Stimulated activated CD4-positive, alpha-beta T cell treated with anti-CD3 and anti-CD28 coated beads, Interleukin-12 subunit alpha, Interleukin-12 subunit beta, amount 100 ng/mL, for 48 hours (primary cell): ENCODE results near the gene MYO3A.
"Not testable (repeated sequence)": the region's sequence is repeated elsewhere in the genome, so short reads cannot be mapped to it uniquely, and the experiment has no call there.

Experiments used
- DNase-seq, 3 donors: peaks; one replicate each; pipeline ENCODE4 v3.0.0-alpha.2; 2020; ENCODE audit warnings: low read depth in 2 of 3, low spot score in 1 of 3

The MYO3A gene

DNA sequence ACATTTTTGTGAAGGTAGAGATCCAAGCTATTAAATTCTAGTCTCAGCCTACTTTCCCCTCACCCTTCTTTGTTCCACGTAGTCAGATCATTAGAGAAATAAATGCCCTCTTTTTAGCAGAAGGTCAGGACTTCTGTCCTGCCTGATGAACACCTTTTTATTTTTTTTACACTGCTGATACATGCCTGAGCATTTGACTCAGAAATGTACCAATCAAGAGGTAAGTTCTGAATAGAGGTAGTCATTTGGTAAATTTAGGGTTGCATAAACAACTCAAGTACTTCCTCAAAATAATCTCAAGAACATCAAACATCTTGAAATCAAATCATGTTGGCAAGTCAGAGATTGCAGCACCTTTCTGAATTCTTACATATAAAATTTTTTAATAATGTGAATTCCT lies 133.7 kb downstream of the MYO3A start:
- DNase-seq, result no peak

DNA sequence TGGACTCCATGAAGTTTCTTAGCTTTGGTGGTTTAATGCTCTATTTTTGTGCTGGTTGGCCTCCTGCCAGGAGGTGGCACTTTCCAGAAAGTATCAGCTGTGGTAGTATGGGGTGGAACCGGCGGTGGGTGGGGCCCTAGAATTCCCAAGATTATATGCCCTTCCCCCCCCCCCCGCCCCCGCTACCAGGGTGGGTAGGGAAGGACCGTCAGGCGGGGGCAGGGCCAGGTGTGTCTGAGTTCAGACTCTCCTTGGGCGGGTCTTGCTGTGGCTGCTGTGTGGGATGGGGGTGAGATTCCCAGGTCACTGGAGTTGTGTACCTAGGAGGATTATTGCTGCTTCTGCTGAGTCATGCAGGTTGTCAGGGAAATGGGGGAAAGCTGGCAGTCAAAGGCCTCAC lies 146.9 kb downstream of the MYO3A start:
- not testable (repeated sequence) for DNase-seq

DNA sequence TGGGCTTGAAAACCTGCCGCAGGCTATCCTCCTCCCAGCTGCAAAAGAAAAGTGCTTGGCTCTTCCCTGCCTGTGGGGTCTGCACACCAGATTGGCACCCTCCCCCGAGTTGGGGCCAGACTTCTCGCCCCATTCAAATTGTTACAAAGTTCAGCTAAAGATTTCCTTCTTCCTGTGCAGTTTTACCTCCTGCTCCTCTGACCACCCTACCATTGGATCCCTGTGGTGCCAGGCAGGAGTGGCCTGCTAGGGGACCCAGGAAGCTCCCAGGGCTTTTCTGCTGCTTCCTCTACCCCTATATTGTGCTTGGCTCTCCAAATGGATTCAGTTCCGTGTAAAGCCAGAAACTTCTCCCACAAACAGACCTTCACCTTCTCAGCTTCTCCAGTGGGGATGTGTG lies 147.4 kb downstream of the MYO3A start:
- no peak for DNase-seq

GRCh38 chr10:26085549-26085948 lies 151.5 kb downstream of the MYO3A start:
- DNase-seq, result no peak

- DNase-seq, result no peak
Measured at GRCh38 chr10:26087666-26088065, 153.6 kb downstream of the MYO3A start.

- DNase-seq, result no peak
Measured at GRCh38 chr10:26090026-26090425, 156.0 kb downstream of the MYO3A start.

- no peak for DNase-seq
Measured at GRCh38 chr10:26090762-26091161, 156.7 kb downstream of the MYO3A start.

DNA sequence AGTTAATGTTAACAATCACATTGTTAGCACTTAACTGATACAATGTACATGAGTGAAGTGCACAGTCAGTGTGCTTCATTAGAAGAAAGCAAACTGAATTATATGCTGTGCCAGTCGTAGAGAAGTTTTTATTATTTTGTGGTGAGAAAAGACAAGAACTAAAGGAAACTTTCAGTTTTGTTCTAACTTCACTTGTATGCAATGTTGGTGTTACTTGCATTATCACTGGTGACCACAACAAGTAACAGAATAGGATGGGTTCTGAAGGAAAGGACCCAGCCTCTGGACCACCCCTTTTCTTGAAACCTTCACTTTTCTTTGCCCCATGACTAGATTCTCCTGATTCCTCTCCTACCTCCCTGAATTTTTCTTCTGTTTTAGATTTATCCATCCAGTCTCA lies 159.2 kb downstream of the MYO3A start:
- DNase-seq, result no peak

DNA sequence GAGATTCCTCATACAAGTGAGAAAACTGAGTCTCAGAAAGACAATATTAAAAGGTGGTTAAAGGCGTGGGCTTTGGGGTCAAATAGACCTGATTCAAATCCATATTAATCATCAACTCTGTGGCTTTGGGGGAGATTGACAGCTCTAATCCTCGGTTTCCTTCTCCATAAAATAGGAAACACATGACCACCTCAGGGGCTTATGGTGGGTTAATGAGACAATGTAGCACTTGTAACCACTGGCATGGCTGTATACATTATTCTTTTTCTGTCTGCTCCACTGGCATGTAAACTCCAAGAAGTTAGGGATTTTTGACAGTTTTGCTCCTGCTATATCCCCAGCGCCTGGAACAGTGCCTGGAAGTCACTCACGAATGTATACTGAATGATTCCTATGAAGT lies 161.8 kb downstream of the MYO3A start:
- no peak for DNase-seq

DNA sequence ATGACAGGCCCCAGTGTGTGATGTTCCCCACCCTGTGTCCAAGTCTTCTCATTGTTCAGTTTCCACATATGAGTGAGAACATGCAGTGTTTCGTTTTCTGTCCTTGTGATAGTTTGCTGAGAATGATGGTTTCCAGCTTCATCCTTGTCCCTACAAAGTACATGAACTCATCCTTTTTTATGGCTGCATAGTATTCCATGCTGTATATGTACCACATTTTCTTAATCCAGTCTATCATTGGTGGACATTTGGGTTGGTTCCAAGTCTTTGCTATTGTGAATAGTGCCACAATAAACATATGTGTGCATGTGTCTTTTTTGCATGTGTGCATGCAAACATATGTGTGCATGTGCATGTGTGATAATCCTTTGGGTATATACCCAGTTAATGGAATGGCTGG lies 163.5 kb downstream of the MYO3A start:
- not testable (repeated sequence) for DNase-seq

DNA sequence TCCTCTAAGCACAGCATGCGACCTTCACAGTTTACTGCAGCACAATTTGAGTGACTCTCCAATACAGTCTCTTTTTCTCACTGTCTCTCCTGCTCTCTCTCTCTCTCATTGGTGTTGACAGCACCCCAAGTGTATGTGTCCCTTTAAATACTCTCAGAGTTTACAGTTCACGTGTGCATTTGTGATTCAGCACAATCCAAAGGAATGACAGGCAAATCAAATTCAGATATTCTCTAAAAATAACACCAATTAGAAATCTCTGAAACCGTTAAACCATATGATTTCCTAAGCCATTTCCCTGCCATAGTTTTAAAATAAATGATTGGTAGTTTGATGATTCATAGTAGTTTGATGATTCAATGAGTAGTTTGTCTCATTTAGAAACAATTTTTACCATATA lies 178.5 kb downstream of the MYO3A start:
- DNase-seq, result no peak

DNA sequence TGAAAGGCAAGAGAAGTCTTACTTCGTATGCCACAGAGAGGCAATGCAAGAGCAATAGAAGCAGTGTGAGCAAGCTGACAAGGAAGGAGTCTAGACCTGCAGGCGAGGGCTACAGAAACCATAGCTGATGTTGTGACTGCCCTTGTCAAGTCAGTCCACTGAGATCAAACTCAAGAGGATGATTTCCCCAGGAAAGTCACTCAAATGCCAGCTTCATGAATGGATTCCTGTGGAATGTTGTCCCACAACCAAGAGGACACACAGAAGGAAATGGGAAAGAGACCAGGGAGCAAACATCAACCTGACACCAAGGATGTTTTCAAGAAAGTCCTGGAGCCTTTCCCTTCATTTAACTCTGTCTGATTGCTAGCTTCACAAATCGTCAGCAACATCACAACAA lies 204.6 kb downstream of the MYO3A start:
- DNase-seq, result no peak

- no peak for DNase-seq
Measured at GRCh38 chr10:26156019-26156418, 222.0 kb downstream of the MYO3A start.

DNA sequence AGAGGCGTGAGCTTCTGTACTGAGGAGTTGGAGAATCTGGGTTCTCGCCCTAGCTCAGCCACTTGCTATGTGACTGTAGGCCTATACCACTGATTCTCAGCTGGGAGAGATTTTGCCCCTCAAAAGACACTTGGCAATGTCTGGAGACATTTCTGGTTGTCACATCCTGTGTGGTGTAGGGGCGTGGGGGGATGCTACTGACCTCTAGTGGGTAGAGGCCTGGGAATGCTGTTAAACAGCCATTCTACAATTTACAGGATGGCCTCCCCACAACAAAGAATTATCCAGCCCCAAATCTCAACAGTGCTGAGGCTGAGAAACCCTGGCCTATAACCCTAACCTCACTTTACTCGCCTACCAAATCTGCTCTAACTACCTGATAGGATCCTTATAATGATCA lies 223.7 kb downstream of the MYO3A start:
- DNase-seq, result no peak

DNA sequence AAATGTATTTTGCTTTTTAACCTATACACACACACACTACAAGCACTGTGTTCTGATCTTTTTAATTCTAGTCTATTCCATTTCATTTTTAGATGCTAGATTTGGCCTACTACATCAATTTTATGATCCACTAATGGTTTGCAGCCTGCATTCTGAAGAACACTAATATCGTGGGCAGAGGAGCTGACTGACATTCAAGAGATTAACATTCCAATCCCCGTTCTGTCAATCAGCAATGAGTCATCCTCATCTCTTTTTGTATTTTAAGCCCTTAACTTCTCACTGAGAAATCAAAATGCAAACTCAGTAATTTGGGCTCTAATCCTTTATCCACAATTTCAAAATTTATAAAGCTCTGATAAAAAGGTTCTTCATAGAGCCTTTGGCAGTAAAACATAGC lies 235.4 kb downstream of the MYO3A start:
- no peak for DNase-seq

- no peak for DNase-seq
Measured at GRCh38 chr10:26172131-26172530, 238.1 kb downstream of the MYO3A start.

DNA sequence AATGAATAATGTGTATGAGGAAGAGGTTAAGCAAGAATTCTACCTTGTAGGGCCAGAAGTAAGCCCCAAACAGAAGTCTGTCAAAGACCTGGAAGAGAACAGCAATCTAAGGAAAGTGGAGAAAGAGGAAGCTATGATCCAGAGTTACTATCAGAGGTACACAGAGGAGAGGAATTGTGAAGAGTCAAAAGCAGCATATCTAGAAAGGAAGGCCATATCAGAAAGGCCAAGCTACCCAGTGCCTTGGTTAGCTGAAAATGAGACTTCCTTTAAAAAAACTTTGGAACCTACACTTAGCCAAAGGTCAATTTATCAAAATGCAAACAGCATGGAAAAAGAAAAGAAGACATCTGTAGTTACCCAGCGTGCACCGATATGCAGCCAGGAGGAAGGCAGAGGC lies 239.8 kb downstream of the MYO3A start:
- no peak for DNase-seq

- DNase-seq, result no peak
Measured at GRCh38 chr10:26177341-26177740, 243.3 kb downstream of the MYO3A start.

DNA sequence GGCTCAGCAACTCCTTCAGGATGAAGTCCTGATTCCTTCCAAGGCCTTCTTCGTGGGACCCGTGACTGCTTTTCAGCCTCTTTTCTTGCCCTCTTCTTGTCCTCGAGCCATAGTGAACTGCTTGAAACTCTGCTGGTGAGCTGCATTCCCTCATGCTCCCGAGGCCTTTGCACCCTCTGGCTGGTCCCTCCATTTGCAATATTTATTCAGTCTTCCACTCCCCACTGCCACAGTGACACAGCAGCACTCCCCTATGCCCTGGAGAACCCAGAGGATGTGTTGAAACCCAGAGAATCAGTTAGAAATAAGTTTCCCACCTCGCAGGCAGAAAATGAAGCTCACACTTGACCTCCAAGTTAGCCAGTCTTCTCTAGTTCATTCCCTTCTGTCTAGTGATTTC lies 260.2 kb downstream of the MYO3A start:
- no peak for DNase-seq

DNA sequence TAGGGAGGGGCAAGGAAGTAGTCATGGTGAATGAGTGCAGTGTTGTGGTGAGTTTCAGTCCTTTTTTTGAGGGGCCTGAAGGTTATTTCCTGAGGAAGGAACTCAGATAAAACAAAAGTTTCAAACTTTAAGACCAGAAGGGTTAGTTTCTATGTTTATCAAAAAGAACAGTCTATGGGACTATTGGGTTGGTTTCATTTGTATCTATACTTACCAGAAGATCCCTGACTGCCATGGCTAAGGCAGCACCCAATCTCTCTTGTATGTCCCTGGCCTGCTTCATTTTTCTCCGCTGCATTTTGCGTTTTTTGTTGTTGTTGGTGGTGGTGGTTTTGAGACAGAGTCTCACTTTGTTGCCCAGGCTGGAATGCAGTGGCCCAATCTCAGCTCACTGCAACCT lies 263.2 kb downstream of the MYO3A start:
- no peak for DNase-seq

GRCh38 chr10:26198119-26198518 lies 264.1 kb downstream of the MYO3A start:
- DNase-seq, result no peak

- DNase-seq, result no peak
Measured at GRCh38 chr10:26199841-26200240, 265.8 kb downstream of the MYO3A start.

DNA sequence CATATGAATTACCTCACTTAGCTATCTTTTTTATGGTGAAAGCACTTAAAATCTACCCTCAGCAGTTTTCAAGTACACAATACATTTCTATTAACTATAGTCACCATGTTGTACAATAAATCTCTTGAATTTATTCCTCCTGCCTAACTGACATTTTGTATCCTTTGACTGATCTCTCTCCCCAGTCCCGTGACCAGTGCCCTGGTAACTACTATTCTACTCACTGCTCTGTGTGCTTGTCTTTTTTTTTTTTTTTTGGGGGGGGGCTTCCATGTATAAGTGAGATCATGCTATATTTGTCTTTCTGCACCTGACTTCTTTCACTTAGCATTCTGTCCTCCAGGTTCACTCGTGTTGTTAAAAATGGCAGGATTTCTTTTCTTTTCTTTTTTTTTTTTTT lies 271.2 kb downstream of the MYO3A start:
- DNase-seq, result no peak

- DNase-seq, result no peak
Measured at GRCh38 chr10:26211781-26212444, 277.9 kb downstream of the MYO3A start.
